GM04504 (cell line): Measurements from ENCODE around the gene FAM43A.
A peak's percentile ranks its signal among the peaks of the same experiment; 100 is the strongest.

Experiments
- DNase-seq: peaks from one replicate; pipeline ENCODE4 v3.0.0-alpha.2; 2012; ENCODE audit warnings: low read depth

The FAM43A gene

DNA sequence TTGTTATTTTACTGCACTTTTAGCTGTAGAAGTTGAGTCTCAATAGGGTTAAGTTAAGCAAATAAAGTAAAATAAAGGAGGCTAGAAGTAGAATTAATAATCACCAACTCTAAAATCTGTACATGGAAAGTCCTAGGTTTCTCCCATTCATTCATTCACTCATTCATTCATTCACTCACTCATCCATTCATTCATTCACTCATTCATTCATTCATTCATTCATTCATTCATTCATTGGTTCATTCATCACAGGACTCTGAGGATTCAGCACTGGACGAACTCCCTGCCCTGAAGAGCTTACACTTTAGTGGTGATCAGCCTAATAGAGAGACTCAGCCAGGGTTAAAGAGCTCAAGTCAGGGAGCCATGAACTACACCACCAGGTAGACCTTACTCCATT lies 9.2 kb upstream of the FAM43A start:
- DNase-seq = no peak

DNA sequence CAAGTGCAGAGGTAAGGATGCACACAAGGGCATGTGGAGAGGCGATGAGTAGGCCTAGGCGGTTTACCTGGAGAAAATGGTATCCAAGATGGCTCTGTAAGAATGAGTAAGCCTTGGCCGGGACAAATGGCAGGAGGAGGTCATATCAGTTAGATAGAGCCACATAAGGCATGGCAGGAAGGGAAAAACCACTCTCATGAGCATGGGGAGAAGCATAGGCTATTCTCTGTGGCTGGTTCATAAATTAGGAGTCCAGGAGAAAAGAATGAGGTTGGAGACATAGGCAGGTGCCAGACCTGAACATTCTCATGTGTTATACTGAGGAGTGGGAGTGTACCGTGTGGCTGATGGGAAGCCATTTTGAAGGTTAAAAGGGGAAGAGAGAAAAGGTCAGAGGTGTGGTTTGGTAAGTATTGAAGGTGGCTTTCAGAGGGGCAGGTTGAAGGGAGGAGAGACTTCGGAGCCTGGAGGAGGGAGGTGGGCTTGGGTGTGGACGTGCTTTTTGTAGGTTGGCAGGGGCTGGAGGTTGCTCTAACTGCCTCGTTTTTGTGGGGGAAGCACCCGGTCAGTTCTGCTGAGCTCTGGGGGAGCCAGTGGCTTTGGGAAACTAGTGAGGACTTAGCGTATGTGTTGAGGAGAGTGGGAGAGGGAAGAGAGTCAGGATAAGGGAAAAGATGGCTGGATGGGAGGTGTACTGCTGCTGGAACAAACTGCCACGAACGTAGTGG lies 4.6 kb upstream of the FAM43A start:
- no peak for DNase-seq

DNA sequence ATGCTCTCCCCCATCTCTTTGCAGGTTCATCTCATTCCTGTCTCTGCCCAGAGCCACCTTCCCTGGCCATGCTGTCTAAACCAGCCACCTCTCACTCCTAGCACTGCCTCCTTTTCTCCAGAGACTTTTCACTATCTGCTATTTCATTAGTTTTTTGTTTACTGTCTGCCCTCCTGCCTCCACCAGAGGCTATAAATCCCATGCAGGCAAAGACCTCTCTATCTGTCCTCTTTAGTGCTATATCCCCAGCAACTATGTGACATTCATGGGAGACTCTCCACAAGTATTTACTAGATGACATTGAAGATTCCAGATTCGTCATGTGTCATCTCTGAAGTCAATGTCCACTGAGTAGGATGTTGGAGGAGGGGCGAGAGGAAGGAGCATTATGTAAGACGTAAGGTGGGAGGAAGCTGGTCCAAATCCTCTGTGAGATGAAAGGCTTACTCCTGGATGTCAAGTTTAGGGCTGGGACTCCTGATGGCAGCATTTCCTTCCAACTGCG lies 3.4 kb upstream of the FAM43A start:
- DNase-seq = no peak

DNA sequence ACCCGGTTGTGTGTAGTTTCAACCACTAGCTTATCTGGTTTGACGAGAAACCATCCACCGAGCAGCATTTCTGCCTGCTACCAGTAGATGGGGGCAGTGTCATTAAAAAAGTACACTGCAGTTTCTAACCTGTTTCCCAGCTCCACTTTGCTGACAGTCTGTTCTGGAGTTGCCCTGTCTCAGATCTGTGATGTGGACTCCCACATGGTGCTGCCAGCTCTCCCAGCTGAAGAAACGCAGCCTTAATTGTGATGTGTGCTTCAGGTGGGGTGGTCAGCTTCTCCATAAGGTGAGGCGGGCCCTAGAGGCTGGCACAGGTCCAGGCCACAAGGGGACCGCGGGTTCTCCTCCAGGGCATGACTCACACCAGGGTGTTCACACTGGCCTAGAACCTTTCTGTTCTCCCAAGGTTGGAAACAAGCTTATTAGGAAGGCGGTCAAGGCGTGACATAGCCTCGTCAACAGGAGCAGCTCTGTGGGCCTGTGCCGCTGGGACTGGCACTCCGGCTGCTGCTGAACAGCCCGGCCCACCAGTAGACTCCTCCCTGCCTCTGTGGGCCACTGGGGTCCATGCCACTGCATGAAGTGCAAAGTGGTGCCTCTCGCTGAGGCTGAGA lies 2.9 kb upstream of the FAM43A start:
- peak; percentile 72 for DNase-seq

DNA sequence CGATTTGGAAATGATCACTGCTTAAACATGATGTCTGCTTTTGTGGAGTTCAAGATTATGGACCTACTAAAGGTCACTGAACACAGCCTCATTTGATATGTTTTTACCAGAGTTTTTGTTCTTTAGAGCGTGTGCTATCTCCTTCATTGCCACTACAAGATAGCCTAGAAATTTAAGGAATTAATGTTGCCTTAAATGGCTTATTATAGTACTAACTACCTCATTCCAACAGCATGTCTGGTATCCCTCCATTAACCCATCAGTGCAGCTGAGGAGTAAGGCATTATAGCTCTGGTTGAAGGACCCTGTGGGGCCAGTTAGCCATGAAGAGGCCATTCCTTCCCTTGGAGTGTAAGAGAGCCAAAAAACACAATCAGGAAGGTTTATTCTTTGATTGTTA lies 2.3 kb upstream of the FAM43A start:
- no peak for DNase-seq

DNA sequence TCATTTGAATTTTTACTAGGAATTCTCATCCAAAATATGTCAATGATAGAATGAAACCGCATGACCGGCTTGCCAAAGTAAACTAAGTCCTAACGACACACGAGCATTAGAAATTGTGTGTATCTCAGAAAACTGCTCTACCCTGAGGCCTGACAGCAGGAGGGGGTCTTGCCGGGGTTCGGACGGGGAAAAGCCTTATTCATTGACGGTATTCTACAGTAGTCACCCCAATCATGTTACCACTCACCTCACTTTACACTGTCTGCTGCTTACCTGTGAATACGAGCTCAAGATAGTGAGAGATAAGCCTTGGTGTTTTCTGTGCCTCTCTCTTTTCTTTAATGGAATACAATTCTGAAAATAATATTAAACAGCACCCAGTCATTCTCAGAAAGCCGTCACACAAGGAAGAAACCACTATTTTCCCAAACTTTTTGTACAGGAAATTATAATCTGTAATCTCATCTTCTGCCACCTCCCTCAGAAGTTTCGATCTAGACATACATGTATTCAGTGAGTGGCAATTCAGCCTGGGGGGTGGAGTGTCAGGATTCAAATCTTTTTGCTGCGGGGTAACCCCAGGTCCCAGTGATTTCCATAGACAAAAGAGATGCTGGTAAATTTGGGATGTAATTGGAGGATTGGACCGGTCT lies 492 bp upstream of the FAM43A start:
- no peak for DNase-seq

DNA sequence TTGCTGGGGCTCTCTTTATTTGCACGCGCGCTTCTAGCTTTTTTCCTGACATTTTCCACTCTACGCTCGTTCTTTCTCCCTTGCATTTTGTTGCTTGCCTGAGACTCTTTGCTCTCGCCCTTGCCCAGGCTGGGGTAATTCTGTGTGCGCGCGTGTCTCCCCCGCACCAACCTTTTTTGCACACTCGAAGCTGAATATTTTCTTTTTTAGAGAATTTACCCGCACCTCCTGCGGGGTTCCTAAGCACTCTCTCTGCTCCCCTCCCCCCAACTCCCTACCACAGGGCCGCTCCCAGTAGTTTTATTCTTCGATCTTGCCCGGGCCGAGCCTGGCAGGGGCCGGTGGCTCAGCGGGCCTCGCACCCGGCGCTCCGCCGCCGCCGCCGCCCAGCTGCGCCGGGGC lies 732 bp downstream of the FAM43A start:
- DNase-seq = no peak

DNA sequence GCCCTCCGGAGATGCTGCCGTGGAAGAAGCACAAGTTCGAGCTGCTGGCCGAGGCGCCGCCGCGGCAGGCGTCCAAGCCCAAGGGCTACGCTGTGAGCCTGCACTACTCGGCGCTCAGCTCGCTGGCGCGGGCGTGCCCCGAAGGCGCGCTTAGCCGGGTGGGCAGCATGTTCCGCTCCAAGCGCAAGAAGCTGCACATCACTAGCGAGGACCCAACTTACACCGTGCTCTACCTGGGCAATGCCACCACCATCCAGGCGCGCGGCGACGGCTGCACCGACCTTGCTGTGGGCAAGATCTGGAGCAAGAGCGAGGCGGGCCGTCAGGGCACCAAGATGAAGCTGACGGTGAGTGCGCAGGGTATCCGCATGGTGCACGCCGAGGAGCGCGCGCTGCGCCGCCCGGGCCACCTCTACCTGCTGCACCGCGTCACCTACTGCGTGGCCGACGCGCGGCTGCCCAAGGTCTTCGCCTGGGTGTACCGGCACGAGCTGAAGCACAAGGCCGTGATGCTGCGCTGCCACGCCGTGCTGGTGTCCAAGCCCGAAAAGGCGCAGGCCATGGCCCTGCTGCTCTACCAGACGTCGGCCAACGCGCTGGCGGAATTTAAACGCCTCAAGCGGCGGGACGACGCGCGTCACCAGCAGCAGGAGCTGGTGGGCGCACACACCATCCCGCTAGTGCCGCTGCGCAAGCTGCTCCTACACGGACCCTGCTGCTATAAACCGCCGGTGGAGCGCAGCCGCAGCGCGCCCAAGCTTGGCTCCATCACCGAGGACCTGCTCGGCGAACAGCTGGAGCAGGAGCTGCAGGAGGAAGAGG lies 1.3 kb downstream of the FAM43A start:
- no peak for DNase-seq

DNA sequence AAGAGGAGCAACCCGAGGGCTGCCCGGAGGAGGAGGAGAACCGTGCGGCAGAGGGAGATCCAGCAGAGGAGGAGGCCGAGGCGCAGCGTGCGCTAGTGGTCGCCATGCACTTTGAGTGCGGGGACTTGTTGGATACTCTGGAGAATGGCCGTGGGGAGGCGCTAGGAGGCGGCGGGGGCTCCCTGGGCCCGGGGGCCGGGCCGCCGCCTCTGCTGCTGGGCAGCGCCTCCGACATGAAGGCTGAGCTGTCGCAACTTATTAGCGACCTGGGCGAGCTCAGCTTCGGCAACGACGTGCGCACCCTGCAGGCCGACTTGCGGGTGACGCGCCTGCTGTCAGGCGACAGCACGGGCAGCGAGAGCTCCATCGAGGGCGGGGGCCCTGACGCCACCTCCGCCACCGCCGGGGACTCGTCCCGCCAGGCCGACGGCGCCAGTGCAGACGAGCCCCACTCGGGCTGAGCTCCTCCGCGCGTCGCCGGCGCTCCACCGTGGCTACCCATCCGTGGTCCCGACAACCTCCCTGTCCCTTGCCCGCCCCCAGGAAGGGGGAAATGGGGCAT lies 2.0 kb downstream of the FAM43A start:
- no peak for DNase-seq

DNA sequence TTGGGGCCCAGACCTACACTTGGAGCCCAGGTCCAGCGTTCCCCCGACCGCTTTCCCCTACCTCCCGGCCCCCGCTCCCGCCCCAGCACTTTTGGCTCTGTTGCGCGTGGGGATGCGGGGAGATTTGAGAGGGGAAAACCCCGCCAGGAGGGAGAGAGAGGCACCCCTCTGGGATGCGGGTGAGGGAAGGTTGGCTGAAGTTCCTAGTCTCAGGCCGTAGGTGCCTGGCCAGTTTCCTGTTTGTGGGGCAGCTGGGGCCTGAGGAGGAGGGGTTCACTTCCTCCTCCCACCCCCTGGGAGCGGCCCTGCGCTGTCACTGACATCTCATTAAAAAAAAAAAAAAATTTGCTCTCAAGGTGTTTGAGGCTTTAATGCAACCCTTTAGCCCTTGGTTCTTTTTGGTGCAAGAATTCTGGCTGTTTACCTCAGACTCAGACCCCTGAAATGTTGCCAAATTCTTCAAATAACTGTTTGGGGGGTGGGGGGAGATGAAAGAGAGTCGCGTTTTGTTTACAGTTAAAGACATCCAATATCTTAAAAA lies 2.6 kb downstream of the FAM43A start:
- DNase-seq = no peak

DNA sequence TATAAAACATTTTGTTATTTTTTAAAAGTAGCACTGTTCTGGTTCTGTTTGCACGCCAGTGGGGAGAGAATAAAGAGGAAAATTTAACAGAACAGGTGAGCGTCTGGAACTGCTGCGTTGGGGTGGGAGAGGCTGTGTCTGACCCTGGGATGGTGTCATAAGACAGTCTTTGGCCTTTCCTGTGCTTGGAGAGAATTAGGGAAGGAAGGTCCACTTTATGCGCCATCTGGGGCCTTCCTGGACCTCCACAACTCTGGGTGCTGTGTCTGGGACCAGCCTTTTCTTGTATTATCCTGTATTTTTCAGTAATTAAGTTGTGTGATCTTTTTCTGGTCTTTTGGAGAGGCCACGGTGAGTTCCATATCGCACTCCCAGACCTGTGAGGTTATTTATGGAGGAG lies 3.3 kb downstream of the FAM43A start:
- no peak for DNase-seq

DNA sequence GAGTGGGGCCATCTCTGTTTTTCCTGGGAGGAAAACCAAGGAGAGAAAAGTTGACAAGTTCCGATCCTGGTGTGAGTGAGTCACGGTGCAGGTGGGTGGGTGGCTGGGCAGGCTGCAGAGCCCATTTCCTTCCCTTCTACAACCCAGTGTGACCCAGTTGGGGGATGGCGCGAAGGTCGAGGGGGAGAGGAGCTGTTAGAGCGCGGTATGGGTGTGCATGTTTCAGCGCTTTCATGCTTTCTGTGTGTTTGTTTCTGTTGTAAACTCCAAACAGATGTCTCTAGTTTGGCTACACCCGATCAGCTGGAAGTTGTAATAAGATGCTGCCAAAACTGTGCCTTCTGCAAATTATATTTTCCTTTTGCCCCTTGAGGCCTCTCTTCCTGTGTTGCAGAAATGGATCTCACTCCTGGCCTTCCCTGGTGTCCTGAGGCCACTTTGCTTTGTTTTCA lies 3.8 kb downstream of the FAM43A start:
- DNase-seq = no peak

DNA sequence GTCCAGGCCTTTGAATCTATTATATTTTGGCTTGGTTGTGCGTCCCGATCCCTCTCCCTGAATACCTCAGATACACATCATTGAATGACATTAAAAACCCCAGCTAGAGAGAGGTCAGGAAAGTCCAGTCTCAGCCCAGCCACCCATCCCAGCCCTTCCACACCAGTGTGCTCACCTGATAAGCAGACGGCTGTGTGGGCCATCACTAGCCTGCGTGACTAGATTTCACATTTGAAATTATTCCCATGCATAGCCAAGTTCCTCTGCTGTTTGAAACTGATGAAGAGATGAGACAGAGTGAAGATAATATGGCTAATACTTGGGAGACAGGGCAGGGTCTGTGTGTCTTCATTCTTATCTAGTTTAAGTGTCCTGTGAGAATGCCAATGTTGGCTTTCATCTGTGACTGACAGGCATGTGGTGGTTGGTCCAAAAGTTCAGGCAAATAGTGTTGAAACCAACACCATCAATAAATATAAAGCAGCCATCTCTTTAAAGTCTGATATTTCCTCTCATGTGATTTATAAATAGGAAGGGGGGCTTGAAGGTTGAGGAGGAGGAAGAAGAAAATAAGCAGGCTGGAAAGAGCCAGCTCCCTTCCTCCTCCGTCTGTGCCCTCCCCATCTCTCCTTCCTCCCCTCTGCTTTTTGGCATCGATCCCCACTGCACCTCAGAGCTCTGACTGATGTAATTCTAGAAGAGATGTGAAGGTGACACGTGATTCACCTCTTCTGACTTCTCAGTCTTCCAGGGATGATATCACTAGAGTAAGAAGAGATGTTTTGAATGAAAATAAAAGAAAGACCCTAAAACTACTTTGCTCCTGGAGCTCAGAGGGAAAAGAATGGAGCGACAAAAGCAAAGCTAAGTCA lies 5.1 kb downstream of the FAM43A start:
- DNase-seq = no peak

DNA sequence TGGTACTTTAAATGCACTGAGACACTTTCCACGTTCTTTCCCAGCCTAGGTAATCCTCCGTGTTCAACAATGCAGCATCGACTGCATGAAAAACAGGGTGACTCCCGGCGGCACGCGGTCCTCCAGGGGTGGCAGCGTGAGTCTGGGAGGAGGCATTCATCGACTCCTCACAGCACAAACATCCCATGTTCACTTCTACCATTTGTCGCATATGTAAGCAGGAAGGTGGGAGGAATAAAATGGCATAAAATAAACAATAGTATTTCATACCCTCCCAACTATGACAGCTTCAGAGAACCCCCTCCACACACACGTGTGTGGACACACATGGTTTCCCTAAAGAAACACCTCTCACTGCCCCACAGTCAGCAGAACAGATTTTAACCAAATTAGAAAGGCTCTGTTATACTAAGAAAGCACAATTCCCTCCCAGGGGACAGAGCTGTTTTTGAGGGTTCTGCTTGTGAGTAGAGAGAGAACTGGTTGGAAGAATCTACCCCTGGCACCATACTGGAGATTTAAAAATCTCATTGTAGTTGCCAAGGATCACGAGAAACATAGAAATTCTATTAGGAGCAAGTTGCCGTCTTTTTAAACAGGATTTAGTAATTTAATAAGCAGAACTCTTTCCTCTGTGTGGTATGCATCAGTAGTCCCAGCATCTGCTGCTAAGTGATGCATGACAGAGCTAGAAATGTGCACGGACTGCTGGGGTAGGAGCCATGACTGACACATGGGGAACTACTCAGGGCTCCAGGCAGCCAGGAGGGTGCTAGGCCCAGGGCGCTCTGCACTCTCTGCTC lies 6.0 kb downstream of the FAM43A start:
- no peak for DNase-seq

DNA sequence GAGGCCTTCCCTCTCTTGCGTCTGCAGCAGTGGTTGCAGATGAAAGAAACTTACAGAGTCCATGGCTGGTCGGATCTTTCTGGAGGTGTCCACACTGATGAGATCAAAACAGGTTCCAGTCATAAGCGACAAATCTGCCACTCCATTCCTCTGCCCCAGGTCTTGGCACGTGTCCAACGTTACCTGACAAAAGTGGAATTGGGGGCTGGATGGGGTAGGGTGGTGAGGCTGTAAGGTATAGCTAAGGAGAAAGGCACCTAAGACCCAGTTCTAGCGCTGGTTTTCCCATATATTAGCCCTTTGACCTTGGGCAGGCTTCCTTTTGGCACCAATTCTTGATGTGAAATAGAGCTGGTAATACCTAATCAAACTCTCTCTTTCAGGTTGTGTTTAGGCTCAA lies 11.0 kb downstream of the FAM43A start:
- DNase-seq = no peak

DNA sequence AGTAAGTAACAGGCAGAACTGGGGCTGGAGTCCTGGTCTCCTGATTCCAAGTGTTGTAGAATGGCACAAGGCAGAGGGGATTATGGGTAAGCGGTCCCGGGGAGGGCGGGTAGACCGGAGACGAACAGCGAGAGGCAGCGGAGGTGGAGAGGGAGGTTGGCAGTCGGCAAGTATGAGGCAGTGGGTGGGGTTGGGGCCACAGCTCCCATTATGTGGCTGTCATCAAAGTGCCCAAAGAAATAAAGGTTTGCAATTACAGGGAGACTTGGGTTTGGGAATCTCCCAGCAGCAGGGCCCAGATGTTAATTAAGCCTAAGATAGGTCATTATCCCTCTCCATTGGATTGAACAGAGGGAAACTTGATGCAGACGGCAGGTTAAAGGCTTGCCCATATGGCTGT lies 16.9 kb downstream of the FAM43A start:
- DNase-seq = no peak

DNA sequence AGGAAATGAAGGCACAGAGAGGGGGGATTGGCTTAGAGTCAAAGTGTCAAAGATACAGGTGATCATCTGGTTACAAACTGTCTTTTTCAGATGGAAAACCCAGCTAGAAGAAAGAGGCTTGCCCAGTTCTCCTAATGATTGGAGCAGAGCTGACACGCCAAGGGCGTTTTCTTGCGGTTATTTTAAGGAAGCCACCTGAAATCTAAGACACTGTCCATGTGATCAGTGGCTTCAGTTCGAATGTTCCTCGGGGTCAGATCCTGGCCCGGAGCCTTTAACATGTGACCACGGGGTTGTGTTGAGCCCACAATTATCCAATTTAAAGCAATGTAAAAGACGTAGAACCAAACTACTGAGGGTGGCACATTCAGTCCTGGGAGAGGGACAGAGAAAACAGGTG lies 19.5 kb downstream of the FAM43A start:
- no peak for DNase-seq

DNA sequence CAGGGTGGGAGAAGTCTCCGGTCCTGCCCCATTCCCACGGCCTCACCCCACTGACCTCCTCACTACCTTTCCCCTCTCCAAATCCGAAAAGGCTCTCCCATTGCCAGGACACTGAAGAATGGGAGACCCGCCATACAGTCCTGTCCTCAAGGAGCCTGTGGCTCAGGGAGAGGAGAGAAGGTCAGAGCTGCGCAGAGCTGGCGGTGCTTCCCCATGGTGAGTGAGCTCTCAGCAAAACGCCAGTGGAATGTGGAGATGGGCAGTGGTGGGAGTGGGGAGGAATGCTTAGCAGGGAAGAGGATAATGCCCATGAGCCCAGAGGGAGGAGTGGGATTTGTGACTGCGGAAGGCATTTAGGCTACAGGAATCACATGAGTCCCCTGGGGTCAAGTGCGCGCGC lies 20.1 kb downstream of the FAM43A start:
- no peak for DNase-seq

DNA sequence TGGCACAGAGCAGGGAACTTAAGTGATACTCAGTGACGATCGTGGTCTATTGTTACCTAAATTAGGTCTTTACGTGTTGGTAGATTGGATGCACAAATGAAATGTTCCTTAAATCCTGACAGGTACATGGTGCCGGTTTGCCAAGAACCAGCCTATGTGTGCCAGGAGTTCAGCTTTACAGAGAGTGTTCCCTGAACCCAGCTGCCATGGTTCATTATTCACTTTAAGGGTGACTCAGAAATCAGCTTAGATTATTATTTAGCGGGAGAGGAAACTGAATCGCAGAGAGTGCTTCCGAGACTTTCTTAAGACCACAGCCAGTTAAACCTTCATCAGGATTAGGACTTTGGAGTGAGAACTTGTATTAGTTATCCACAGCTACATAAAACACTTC lies 21.5 kb downstream of the FAM43A start:
- no peak for DNase-seq

DNA sequence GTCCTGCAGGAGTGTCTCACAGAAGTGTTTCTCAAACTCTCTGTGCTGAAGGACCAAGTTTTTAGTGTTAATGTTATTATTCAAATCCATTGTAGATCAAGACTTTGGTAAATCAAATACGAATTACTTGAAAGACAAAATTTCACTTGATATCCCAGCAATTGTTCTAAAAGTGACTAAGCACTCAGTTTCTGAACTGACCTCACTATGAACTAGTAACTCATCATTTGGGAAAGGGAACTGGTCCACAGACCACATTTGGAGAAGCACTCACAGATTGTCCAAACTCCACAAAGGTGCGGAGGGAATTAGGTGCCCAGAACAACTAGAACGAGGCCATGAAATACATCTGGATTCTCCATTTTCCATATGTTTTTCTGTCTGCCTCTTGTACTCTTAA lies 25.6 kb downstream of the FAM43A start:
- no peak for DNase-seq
